ENCODE data around the gene ZNF679.

- TF ChIP-seq, protein P1, sequence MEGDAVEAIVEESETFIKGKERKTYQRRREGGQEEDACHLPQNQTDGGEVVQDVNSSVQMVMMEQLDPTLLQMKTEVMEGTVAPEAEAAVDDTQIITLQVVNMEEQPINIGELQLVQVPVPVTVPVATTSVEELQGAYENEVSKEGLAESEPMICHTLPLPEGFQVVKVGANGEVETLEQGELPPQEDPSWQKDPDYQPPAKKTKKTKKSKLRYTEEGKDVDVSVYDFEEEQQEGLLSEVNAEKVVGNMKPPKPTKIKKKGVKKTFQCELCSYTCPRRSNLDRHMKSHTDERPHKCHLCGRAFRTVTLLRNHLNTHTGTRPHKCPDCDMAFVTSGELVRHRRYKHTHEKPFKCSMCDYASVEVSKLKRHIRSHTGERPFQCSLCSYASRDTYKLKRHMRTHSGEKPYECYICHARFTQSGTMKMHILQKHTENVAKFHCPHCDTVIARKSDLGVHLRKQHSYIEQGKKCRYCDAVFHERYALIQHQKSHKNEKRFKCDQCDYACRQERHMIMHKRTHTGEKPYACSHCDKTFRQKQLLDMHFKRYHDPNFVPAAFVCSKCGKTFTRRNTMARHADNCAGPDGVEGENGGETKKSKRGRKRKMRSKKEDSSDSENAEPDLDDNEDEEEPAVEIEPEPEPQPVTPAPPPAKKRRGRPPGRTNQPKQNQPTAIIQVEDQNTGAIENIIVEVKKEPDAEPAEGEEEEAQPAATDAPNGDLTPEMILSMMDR (IDR thresholded peaks at IDR 0.05), result no peak
- no peak for TF ChIP-seq EZH2phosphoT487 (IDR thresholded peaks at IDR 0.05)
Observed at GRCh38 chr7:64312826-64313225, 84.6 kb downstream of the ZNF679 start.

Measured in neural progenitor cell (in vitro differentiated cells).